NOMO-1 (cell line): ENCODE measurements around the gene ATOX1.
"Not testable (repeated sequence)": the region's sequence is repeated elsewhere in the genome, so short reads cannot be mapped to it uniquely, and the experiment has no call there.

Source experiments
- DNase-seq, 2 experiments: peaks; one replicate each; lab custom pipeline; 2025; ENCODE audit not compliant: unreplicated experiment in 2 of 2; lab: John Stamatoyannopoulos, UW

Gene ATOX1

GRCh38 chr5:151699071-151699901, 59.1 kb downstream of the ATOX1 start:
- DNase-seq, result no peak

- not testable (repeated sequence) for DNase-seq
Measured at GRCh38 chr5:151698081-151698480, 60.4 kb downstream of the ATOX1 start.

GRCh38 chr5:151697452-151697851, 61.0 kb downstream of the ATOX1 start:
- DNase-seq, result no peak

GRCh38 chr5:151696470-151697061, 61.9 kb downstream of the ATOX1 start:
- DNase-seq, result no peak

- no peak for DNase-seq
Measured at GRCh38 chr5:151695464-151695863, 63.0 kb downstream of the ATOX1 start.

GRCh38 chr5:151694035-151694485, 64.4 kb downstream of the ATOX1 start:
- DNase-seq, result no peak
